HEK293T (cell line): Measurements from ENCODE around the gene AIFM3.

ENCODE experiments used
- BHLHE40 ChIP-seq: fragments of 450-650 bp; IDR thresholded peaks from 2 replicates; pipeline ENCODE4 v1.6.1; 2016; ENCODE audit warnings: mild to moderate bottlenecking, moderate library complexity, borderline replicate concordance
- FOXM1 ChIP-seq: fragments of 450-650 bp; IDR thresholded peaks from 2 replicates; pipeline ENCODE4 v1.6.1; 2017; ENCODE audit warnings: mild to moderate bottlenecking, borderline replicate concordance
- HDGF ChIP-seq: fragments of 450-650 bp; IDR thresholded peaks from 2 replicates; pipeline ENCODE4 v1.6.1; 2017; ENCODE audit warnings: antibody characterized with exemption, borderline replicate concordance
- NFRKB ChIP-seq: fragments of 450-650 bp; IDR thresholded peaks from 2 replicates; pipeline ENCODE4 v1.6.1; 2016; ENCODE audit warnings: mild to moderate bottlenecking, moderate library complexity
- SP1 ChIP-seq: fragments of 450-650 bp; IDR thresholded peaks from 2 replicates; pipeline ENCODE4 v1.6.1; 2017
- TARDBP ChIP-seq: fragments of 450-650 bp; IDR thresholded peaks from 2 replicates; pipeline ENCODE4 v1.6.1; 2016
- ZNF384 ChIP-seq: fragments of 450-650 bp; IDR thresholded peaks from 2 replicates; pipeline ENCODE4 v1.6.1; 2016

DNA sequence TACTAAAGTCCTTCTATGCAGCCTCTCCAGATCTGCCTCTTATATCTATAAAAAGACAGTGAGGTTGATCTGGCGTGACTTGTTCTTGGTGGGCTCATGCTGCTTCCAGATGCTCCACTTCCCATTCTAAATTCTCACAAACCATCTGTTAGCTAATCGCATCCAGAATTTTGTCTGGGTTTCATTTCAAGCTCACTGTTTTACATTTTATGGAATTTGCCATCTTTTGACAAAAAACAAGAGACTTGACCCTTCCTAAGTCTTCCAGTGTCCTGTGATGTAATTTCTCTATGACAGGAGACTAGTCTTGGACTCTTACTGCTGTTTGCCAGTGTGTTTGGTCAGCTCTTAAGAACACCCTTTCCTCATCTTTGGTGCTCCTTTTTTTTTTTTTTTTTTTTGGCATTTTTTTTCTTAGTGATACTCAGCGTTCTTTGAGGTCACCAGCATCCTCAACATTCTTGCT, 26.8 kb upstream of the AIFM3 start:
- no peak for TF ChIP-seq ZNF384
- no peak for TF ChIP-seq HDGF
- TF ChIP-seq SP1 = no peak
- TF ChIP-seq TARDBP = no peak
- TF ChIP-seq NFRKB = no peak
- no peak for TF ChIP-seq FOXM1
- TF ChIP-seq BHLHE40 = no peak
